AG04450 (cell line): ENCODE results near the gene EVL. TPM values are rescaled to one million over a fixed set of nuclear protein-coding genes. Genes with fewer than 3 reads are reported as not detected.
"Not testable (repeated sequence)": the region's sequence is repeated elsewhere in the genome, so short reads cannot be mapped to it uniquely, and the experiment has no call there.

Experiments used
- CTCF ChIA-PET: fragments of 300-600, 350-600 bp; formaldehyde crosslinking; extraction: SDS; loops from one replicate; lab custom pipeline; 2022; ENCODE audit warnings: antibody characterized with exemption, inconsistent platforms; lab: Charles Lee
- POLR2A ChIA-PET: fragments of 350-600 bp; formaldehyde crosslinking; extraction: SDS; loops from one replicate; lab custom pipeline; 2021; ENCODE audit warnings: antibody characterized with exemption, inconsistent platforms; lab: Yijun Ruan, JAX
- DNase-seq: peaks from one replicate; pipeline ENCODE4 v3.0.0-alpha.2; 2011; ENCODE audit warnings: low read depth, low spot score
- H3K27ac ChIP-seq: one replicate; pipeline ENCODE4 v1.5.1; 2012; ENCODE audit warnings: low read depth, low read length, control low read depth
- H3K27me3 ChIP-seq: one replicate; pipeline ENCODE4 v1.6.0; 2012; ENCODE audit warnings: low read length; ENCODE audit not compliant: control insufficient read depth, insufficient read depth
- H3K4me3 ChIP-seq: 2 replicates; pipeline ENCODE4 v1.5.1; 2011; ENCODE audit warnings: mild to moderate bottlenecking, low read depth, low read length, control low read depth
- H3K9me3 ChIP-seq: 2 replicates; pipeline ENCODE4 v1.5.1; 2012; ENCODE audit warnings: low read length; ENCODE audit not compliant: control insufficient read depth, insufficient read depth
- CTCF ChIP-seq: IDR thresholded peaks from 2 replicates; pipeline ENCODE4 v1.5.1; 2011; ENCODE audit warnings: low read depth, low read length, control low read depth, inconsistent platforms
- polyA plus RNA-seq: library from polyadenylated mRNA; depleted of rRNA; stranded (reverse); fragments of >200 nt; gene quantifications from 2 replicates; pipeline ENCODE4 v1.2.3, GENCODE V29; 2011

Gene EVL
- polyA plus RNA-seq, 1 experiment = 36.5 TPM

GRCh38 chr14:100063314-100063941 lies 1.8 kb upstream of the EVL start:
- ChIA-PET CTCF (no interaction called here), POLR2A (no interaction called here)
- Histone ChIP-seq H3K4me3 (no peak overlapping the region), H3K9me3 (no peaks in the 10 kb centered on the region), H3K27ac (no peak overlapping the region), H3K27me3 (no peaks in the 10 kb centered on the region)
- no peak for TF ChIP-seq CTCF
- no peak for DNase-seq

- H3K27ac ChIP-seq, H3K27me3 ChIP-seq, H3K9me3 ChIP-seq, DNase-seq, POLR2A ChIA-PET, H3K4me3 ChIP-seq: not testable (repeated sequence)
- CTCF ChIA-PET = interaction anchor here (0.6 to 1.4 kb wide), 2 partner anchors 8 to 93 kb away, joined by 3 to 4 read pairs; no protein-coding TSS in a partner anchor
Measured at GRCh38 chr14:100064335-100065092, 708 bp upstream of the EVL start.

GRCh38 chr14:100065942-100066574 lies 836 bp downstream of the EVL start:
- DNase-seq = no peak
- Histone ChIP-seq H3K27ac (no peak overlapping the region), H3K27me3 (no peaks in the 10 kb centered on the region), H3K9me3 (no peaks in the 10 kb centered on the region), H3K4me3 (no peak overlapping the region)
- POLR2A ChIA-PET = no interaction called here
- no peak for TF ChIP-seq CTCF
- CTCF ChIA-PET = interaction anchor here (1.4 kb wide), 1 partner anchor 10 kb away, joined by 3 read pairs; no protein-coding TSS in a partner anchor

GRCh38 chr14:100066962-100067361 lies 1.7 kb downstream of the EVL start:
- POLR2A ChIA-PET = no interaction called here

GRCh38 chr14:100067481-100067880 lies 2.3 kb downstream of the EVL start:
- ChIA-PET CTCF (no interaction called here), POLR2A (interaction anchor here (0.7 kb wide), 1 partner anchor 212 kb away, joined by 3 read pairs; no protein-coding TSS in a partner anchor)
- Histone ChIP-seq H3K27ac (no peak overlapping the region), H3K9me3 (no peaks in the 10 kb centered on the region), H3K27me3 (no peaks in the 10 kb centered on the region), H3K4me3 (no peak overlapping the region)
- DNase-seq = no peak
- TF ChIP-seq CTCF = no peak

More at GRCh38 chr14:100066962-100067361, 1.7 kb downstream of the EVL start:
- DNase-seq = no peak
- no peak for TF ChIP-seq CTCF
- Histone ChIP-seq H3K4me3 (no peak overlapping the region), H3K27me3 (no peaks in the 10 kb centered on the region), H3K27ac (no peak overlapping the region), H3K9me3 (no peaks in the 10 kb centered on the region)
- CTCF ChIA-PET = no interaction called here
